Fibroblast of upper back skin (primary cell): ENCODE data around the gene TMEM219.
A peak's percentile ranks its signal among the peaks of the same experiment; 100 is the strongest.

Experiments used
- DNase-seq: peaks from one replicate; pipeline ENCODE4 v3.0.0-alpha.2; 2013

Gene TMEM219

DNA sequence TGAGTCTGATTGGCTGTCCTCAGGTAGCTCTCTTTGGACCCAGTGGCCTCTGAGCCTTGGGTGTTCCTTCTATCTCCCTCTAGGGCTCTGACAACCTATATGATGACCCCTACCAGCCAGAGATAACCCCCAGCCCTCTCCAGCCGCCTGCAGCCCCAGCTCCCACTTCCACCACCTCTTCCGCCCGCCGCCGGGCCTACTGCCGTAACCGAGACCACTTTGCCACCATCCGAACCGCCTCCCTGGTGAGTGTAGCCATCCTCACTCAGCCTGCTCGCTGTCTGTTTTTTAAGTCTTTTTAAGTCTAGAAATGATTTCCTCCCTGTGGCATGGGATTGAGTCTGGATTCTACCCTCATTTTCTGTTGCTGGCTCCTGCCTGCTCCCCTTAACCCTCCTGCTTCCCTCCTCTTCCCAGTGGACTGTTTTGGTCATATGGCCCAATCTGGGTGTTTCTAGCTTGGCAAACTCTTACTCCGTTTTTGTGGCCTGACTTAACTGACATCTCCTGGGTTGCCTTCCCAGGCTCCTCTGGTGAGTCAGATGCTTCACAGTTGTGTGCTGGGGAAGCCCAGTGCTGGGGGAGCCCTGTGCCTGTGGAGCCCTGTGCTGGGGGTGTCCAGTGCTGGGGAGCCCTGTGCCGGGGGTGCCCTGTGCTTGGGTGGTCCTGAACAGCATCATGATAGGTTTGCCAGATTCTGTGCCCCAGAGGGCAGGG lies 21.7 kb downstream of the TMEM219 start:
- peak; percentile 14 for DNase-seq

DNA sequence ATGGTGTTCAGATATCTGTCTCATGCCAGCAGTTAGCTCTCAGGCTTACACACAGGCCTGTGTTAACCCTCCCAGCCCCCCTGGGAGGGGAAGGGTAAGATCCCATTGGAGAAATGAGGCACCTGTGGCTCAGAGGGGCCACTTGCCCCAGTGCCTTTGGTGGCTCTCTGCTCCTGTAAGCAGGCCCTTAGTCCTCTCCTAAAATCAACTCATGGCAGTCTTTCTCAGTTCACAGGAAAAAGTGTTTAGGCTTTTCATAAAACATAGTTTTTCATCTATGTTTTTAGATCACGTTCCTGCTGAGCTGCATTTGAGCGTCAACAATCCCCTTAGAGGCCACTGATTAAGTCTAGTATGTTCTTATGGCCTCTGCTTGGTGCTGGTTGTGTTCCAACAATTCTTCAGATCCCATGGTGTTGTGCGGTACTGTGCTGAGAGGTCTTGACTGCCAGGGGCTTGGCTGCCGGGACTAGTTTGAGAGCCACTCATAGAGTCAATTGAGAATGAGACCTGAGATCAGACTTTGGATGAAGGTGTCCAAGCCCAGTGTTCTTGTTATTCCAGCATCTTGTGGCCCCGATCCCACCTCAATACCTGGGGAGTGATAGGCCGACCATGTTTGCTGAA lies 22.4 kb downstream of the TMEM219 start:
- no peak for DNase-seq

GRCh38 chr16:29984764-29985147 lies 22.9 kb downstream of the TMEM219 start:
- DNase-seq = no peak

DNA sequence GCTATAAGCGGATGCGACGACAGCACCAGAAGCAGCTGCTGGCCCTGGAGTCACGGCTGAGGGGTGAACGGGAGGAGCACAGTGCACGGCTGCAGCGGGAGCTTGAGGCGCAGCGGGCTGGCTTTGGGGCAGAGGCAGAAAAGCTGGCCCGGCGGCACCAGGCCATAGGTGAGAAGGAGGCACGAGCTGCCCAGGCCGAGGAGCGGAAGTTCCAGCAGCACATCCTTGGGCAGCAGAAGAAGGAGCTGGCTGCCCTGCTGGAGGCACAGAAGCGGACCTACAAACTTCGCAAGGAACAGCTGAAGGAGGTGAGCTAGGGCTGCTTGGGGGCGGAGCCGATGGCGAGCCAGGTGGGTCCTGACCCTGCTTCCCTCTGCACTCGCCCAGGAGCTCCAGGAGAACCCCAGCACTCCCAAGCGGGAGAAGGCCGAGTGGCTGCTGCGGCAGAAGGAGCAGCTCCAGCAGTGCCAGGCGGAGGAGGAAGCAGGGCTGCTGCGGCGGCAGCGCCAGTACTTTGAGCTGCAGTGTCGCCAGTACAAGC lies 23.5 kb downstream of the TMEM219 start:
- no peak for DNase-seq

DNA sequence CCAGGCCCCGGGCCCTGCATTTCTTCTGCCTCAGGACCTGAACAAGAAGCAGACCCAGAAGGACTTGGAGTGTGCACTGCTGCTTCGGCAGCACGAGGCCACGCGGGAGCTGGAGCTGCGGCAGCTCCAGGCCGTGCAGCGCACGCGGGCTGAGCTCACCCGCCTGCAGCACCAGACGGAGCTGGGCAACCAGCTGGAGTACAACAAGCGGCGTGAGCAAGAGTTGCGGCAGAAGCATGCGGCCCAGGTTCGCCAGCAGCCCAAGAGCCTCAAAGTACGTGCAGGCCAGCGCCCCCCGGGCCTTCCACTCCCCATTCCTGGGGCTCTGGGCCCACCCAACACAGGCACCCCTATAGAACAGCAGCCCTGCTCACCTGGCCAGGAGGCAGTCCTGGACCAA lies 24.4 kb downstream of the TMEM219 start:
- no peak for DNase-seq

- no peak for DNase-seq
Measured at GRCh38 chr16:29986931-29987330, 25.1 kb downstream of the TMEM219 start.

DNA sequence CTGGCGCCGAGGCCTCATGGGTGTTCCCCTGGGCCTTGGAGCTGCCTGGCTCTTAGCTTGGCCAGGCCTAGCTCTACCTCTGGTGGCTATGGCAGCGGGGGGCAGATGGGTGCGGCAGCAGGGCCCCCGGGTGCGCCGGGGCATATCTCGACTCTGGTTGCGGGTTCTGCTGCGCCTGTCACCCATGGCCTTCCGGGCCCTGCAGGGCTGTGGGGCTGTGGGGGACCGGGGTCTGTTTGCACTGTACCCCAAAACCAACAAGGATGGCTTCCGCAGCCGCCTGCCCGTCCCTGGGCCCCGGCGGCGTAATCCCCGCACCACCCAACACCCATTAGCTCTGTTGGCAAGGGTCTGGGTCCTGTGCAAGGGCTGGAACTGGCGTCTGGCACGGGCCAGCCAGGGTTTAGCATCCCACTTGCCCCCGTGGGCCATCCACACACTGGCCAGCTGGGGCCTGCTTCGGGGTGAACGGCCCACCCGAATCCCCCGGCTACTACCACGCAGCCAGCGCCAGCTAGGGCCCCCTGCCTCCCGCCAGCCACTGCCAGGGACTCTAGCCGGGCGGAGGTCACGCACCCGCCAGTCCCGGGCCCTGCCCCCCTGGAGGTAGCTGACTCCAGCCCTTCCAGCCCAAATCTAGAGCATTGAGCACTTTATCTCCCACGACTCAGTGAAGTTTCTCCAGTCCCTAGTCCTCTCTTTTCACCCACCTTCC lies 25.6 kb downstream of the TMEM219 start:
- no peak for DNase-seq

- no peak for DNase-seq
Measured at GRCh38 chr16:29988346-29989075, 26.6 kb downstream of the TMEM219 start.

DNA sequence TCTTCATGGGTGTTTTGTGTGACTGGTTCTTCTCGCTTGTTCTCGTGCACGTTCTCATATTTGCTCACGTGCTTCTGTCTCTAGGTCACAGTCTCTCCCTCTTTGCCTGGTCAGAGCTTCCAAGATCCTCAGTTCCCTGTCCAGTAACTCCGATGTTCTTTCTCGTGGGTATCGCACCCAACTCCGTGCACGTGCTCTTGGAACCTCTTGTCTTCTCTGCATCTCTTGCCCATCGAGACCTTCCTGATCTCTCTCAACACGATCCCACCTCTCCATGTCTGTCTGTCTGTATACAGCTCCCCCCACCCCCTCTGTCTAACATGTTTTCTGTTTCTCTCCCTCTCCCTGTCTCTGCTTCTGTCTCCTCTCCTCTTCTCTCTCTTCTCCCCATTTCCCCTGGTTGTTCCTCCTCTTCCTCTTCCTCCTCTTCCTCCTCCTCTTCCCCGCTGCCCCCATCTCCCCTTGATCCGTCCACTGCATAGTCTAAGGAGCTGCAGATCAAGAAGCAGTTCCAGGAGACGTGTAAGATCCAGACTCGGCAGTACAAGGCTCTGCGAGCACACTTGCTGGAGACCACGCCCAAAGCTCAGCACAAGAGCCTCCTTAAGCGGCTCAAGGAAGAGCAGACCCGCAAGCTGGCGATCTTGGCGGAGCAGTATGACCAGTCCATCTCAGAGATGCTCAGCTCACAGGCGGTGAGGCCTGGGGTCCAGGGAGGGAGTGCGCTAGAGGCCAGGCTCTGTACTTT lies 27.4 kb downstream of the TMEM219 start:
- DNase-seq = no peak

DNA sequence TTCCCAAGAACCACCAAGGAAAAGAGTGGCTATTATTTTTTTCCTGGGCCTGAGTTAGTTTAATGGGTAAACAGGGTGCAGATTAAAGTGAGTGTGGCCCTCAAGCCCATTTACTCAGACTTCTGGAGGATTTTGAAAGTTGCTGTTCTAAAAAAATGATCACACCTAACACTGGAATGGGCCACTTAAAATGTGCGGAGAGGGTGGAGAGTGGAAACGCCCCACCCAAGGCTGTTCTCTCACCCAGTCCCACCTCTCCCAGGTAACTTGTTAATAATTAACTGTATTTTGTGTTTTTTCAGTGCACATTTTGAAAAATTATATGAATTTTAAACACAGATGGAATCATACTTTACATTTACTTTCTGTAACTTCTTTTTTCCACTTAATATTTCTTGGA lies 28.2 kb downstream of the TMEM219 start:
- no peak for DNase-seq

- DNase-seq = no peak
Measured at GRCh38 chr16:29990883-29991570, 29.1 kb downstream of the TMEM219 start.

GRCh38 chr16:29991571-29991904 lies 29.7 kb downstream of the TMEM219 start:
- DNase-seq = no peak

GRCh38 chr16:29992344-29992967 lies 30.6 kb downstream of the TMEM219 start:
- no peak for DNase-seq

DNA sequence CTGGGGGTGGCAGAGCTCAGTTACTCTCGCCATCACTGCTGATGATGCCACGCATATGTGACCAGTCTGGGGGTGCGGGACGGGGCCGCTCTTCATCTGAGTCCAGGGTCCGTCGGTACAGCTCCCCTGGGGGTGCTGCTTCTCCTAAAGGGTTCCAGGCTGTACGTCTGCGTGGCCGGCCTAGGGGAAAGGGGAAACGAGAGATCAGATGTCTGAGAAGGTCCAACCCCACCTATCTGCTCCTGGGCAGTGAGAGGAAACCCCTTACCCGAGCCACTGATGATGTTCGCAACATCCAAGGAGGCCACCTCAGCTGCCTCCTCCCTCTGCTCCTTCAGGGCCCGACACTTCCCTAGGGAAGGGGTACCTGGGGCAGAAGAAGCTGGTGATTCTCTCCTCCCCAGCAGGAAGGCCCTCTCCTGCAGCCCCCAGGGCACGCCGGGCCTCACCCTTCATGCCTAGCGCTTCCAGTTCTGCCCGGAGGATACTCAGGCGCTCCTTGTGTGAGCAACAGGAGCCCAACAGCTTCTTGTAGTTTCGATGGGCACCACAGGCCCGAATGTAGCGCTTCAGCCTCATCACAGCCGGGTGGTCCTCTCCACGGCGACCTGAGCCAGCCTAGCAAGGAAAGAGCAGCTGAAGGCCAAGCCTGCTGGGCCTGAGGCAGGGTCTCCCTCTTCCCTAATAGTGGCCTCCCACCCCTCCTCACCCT lies 31.5 kb downstream of the TMEM219 start:
- no peak for DNase-seq

DNA sequence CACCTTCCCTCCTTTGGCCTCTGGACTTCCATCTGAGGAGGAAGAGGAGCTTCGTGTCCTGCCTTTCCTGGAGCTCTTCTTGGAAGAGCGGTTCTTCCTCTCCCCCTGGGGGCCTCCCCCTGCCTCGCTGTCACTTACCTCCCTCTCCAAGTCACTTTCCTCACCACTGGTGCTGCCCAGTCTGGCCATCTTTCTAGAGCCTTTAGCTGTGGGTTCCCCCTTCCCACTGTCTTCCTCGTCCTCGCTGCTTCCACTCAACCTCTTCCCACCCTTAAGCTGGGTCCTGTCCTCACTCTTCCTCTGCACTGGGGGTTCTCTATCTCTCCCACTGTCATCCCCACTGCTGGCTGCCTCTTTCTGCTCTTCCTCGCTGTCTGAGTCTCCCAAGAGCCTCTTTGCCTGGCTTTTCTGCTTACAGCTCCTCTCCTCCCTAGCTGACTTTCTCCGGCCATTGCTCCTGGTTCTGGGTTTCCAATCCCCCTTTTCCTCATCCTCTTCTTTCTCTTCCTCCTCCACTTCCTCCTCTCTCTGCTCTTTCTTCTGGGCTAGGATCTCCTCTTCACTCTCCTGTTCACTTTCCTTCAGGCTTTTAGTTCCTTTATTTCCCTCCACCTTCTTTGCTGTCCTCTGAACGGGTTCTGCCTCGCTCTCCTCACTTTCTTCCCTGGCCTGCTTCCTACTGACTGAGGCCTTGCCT lies 32.2 kb downstream of the TMEM219 start:
- DNase-seq = no peak

- peak; percentile 28 for DNase-seq
Measured at GRCh38 chr16:29994600-29995323, 32.9 kb downstream of the TMEM219 start.

DNA sequence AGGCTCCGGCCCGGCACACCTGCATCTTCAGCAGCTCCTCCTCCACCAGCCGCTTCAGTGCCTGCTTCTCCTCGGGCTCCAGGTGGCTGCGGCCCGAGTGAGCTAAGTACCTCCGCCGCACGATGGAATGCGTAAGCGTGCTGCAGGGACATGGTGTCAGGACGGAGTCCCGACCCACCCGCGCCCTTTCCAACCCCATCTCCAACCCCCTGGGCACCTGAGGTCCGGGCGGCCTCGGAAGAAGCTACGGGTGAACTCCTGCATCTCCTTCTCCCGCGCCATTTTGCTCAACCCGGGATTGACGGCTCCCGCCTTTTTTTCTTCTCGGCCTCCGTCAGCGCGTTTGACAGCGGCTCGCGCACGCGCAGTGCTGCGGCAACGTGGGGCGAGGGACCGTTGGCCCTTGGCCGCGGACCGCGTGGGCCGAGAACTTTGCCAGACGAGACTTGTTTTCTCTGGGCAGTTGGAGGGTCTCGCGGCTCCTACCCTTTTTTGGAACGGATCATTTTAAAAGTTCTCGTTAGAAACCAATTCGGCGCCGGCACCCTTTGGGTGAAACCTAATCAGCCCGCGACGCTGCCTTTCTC lies 33.5 kb downstream of the TMEM219 start, which contains the start of gene HIRIP3:
TSS of gene HIRIP3 (minus strand) at position 294 of the 587 bp plus-strand sequence. CDS start at position 282, 12 bp downstream.
- peak; percentile 82 for DNase-seq

GRCh38 chr16:29995911-29996765 lies 34.3 kb downstream of the TMEM219 start, which contains the start of gene INO80E:
INO80E (plus strand) TSS chr16:29996241; CDS start chr16:29996311, 70 bp downstream.
- DNase-seq = peak; percentile 94
